Bone marrow (tissue), 2 donors: ENCODE results near the gene MDGA2.

Experiments used
- DNase-seq, 2 donors: peaks; one replicate each; lab custom pipeline; 2025; lab: John Stamatoyannopoulos, UW

The MDGA2 gene

DNA sequence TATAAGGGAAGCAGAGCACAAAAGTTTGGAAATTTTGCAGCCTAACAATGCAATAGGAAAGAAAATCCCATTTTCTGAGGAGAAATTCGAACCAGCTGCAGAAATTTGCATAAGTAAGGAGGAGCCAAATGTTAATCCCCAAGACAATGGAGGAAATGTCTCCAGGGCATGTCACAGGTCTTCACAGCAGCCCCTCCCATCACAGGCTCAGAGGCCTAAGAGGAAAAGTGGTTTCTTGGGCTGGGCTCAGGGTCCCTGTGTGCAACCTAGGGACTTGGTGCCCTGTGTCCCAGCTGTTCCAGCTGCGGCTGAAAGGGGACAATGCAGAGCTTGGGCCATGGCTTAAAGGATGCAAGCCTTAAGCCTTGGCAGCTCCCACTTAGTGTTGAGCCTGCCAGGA, 190.0 kb downstream of the MDGA2 start:
- no peak for DNase-seq

DNA sequence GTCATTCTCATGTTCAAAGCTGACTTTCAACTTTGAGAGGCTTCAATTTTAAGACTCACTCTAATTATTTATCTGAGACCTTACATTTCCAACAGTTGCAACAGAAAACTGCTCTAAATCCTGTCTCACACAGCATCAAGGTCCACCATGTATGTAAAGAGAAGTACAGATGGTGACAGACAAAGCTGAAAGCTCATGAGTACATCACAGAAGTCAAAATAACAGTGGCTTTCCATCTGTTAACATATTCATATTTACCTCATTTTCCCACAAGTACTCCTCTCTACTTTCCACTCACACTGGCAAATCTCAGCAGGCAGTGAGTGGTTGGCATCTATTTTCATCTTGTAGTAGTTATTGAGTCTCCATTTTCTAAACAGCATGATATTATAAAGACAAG, 192.0 kb downstream of the MDGA2 start:
- no peak for DNase-seq

DNA sequence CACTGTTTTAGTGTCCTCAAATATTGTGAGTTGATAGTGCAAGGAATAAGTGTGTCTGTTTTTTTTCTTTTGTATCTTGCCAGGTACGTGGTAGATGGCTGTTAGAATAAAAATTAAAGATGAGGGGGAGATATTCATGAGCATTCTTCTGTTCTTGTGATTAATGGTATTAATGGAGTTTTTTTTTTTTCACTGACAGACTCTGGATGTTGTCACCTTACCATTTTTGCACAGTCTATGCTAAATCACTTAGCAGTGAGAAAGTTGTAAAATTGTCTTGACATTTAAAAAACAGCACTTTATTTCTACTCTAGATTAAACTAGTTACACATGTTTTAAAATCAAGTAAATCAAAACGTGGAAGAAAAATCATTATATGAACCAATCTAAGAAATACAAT, 204.3 kb downstream of the MDGA2 start:
- no peak for DNase-seq

DNA sequence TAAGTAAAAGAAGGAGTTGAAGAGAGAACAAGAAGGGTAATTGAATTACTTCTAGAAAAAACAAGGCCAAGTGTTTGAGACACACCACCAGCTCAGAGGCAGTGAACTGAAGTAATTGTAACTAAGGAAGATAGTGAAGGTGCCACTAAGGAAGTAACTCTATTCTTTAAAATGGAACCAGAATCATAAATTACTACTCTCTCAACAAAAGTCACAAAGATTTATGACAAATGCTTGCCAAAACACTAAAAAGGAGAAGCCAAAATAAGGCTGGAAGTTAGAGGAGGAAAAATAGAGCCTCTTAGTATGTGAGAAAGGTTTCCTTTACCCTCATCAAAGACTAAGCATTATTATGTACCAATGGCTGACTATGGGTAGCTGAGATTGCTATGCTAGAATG, 208.5 kb downstream of the MDGA2 start:
- DNase-seq, result no peak

DNA sequence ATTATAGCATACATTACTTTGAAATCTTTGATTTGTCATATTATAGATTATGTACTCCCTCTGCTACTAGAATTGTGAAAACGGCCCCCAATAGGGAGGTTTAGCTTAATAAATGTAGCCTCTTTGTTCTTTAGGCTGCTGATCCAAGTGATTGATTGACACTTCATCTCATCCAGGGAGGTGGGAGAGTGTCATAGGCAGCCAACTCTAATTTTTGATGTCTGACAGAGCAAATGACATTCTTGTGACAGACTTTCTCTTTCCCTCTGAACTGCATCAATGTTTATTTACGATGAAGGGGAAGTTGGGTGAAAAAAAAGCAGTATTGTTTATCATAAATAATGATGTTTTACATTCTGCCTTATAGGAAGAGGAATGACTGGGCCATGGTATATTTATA, 221.4 kb downstream of the MDGA2 start:
- no peak for DNase-seq

DNA sequence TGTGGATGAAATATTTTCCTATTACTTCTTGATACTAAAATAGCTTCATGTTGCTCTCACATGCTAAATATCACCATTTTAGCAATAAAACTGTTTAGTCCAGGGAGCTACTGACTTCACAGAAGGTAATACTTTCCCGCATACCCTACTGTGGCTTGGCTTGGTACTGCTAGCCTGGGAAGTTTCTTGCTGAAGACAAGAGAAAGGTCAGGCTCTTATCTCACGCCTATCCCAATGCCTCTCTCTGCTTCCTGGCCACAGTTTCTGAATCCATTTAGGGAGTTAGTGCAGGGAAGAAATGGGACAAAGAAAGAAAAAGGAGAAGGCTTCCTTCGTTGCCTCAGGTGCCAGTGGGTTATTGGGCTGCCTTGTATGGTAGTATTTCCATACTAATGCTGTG, 228.3 kb downstream of the MDGA2 start:
- no peak for DNase-seq

DNA sequence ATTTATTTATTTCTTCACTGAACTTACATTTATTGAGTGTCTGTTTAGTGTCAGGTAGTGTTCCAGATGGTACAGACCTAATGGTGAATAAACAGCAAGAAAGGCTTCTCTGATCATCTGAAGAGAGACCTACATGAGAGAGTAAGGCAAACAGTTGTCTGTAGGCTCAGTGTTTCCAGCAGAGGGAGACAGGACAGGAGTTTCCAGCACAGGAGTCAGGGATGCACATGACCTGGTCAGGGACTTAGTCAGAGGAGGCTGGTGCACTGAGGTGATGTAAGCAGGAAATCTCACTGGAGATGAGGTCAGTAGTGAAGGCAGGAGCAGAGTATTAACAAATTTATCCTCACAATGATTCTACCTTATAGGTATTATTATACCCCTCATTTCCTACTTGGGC, 233.2 kb downstream of the MDGA2 start:
- no peak for DNase-seq

DNA sequence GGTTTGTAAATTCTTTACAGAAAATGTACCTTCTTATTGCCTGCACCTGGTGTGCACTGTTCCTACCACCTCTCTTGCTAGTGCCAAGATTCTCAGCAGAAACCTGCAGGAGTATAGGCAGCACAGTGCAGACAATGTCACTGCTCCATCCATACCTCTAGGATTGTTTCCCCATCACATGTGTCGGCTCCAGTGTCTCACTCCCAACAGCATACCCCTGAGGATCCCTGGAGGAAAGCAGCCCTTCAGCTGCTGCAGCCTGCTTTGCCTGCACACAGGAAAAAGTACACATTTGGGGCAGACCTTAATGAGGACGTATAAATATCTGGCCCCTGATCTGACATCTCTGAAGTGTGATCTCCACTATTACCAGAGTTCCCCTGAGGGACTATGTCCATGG, 235.5 kb downstream of the MDGA2 start:
- no peak for DNase-seq

DNA sequence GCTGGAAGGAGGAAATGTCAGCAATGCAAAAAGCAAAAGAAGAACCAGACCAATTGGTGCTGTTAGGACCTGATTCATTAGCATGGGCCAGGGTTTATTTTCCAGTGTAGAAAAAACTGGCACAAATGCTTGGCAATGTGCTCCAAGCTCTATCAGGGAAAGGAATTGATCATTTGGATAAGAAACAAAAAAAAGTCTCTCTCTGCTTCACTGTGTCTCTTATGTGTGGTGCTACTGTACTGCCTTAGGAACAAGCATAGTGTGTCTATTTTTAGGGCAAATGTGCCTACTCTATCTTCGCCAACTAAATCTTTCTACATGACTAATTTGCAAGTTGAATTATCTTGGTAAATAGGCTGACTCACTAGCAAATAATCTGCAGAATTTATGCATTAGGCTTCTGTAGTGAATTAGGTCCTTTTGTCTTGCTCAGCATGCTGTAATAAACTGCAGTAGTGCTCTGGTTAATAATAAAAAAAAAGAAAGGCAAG, 236.7 kb downstream of the MDGA2 start:
- DNase-seq, result no peak

DNA sequence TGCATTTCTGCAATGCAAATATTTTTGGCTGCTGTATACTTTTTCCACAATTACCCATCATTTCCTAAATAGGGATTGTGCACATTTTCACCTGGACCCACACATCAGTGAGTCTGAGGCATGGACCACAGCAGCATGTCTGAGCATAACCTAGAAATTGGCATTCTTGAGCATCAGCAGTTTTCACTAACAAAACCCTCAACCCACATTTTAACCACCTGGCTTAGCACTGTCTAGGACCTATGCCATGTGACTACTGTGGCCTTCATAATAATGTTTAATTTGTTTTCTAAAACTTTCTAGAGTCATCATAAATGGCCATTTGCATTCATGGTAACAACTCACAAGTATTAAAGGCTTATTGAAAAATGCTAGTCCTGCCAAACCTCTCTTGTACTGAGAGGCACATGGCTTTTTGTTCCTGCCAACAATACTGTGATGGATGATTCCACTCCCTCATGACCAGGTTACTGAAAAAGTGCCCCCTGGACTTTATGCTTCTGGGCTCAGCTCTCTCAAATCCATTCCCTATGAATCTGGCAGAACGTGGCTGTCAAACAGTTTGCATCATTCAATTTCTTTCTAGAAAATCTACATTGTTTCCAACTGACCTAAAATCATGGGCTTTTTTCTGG, 240.0 kb downstream of the MDGA2 start:
- no peak for DNase-seq

DNA sequence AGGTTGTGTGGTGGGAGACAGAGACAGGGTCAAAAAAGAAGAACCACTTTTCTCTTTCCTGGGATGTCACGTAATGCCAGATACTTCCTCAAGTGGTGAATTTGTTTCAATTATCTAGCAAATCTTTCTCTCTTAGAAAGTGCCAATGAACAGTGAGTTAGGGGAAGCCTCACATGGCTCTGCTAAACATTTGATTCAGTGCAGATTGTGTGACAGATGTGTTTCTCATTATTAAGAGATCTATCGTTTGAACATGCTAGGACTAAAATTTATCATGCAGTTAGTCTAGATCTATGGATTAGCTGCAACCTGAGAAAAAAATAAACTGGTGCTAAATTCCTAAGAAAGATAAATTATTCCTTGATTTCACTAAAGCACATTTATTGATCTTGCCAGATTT, 247.8 kb downstream of the MDGA2 start:
- no peak for DNase-seq

DNA sequence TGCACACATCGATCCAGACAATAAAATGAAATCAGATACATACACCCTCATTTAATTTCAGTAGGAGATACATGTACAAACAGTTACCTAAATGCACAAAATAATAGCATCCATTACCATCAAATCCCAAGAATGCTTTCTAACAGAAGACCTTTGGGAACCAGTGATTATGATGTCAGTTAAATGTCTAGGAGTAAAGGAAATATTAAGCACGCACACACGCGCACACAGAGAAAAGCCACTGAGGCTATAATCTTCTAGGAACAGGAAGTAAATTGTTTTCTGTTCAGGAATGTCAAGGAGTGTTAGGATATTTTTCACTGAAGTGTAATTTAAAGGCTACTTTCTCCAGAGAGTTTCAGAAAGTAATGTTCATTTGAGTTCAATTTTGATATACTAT, 250.1 kb downstream of the MDGA2 start:
- no peak for DNase-seq

DNA sequence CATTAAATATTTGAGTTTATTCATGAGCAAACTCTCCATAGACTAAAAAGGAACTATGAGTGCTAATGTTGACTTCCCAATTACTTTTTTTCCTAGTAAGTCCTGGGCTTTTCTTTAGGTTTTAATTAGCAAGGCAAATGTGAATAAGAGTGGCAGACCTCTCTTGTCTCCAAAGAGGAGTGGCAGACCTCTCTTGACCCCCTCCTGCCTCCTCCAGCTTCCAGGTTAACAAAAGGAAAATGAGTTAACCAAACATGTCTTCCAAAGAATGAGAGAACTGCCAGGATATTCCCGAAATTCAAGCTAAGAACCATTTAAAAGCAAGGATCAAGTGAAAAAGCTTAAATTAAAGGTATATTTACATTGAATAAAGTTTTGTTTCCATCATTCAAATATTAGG, 253.2 kb downstream of the MDGA2 start:
- no peak for DNase-seq

DNA sequence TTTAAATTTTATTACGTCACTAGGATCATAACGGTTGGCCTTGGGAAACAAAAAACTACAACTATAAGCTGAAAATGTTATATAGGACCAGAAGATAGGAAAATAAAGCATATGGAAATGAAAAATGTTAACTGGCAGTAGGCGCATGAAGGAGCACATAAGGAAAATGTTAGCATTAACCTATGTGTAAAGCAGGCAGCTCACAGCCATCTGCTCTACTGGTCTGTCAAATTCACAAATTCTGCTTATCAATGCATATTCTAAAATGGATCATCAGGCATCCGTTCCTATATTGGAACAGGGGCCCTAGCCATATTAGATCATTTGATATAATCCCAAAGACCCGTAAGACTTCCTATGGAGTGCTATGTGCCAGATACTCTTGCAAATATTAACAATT, 263.9 kb downstream of the MDGA2 start:
- DNase-seq, result no peak

DNA sequence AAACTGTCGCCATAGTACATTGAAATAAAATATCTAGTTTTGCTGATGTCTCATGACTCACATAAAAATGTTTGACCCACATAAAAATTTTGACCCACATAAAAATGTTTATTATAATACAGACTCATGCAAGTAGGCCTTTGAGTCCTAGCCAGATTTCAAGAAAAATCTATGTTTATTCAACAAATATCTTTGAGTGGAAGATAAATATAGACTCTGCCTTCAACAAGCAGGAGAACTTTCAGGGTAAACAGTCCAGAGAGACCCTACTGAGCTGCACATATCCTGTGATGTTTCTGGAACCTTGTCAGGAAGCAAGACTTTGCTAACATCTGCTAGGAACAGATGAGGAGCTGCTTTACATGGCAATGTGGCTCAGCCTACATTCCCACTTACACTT, 283.1 kb downstream of the MDGA2 start:
- DNase-seq, result no peak

DNA sequence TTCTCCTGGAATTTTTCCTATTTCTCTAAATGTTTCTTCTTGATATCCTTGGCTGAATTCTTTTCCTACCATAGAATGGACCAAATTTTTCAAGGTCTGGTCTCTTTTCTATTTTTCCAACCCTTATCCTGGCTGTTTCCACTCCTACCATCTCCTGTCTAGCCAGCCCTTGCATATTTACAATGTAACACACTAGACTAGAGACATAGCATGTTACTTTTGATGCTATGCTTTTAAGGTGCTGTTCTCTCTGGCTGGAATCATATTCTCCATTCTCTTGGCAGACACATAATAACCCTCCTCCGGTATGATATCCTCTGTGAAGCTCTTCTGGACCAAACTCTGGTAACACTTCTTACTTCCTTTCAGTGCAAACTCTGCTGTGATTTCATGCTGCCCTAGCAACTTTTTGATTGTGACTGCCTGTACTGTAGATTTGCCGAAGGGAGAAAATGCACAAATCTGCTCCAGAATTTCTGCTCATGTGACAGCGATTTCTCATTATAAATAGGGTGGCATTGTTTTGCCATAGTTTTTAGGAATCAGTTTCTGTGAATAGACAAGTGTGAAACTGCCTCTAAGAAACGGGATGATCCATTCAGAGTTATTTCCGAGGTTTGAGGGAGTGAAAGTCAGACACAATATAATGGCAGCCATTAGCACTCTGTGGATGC, 284.4 kb downstream of the MDGA2 start:
- DNase-seq, result no peak

DNA sequence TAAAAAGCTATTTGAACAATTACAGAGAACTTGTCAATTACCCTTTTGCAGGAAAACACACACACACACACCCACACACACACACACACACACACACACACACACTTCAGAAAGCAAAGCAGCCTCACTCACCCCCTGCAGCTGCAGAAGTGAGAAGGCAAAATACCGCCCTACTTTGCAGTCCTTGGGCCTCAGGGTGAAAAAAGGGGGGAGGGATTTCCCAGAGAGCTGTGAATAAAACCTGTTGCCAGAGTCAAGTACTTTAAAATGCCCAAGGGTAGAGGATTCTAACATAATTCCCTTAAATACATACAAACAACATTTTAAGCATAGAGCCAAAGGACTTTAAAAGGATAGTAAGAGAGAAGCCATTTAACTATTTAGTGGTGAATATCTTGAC, 285.9 kb downstream of the MDGA2 start:
- no peak for DNase-seq

DNA sequence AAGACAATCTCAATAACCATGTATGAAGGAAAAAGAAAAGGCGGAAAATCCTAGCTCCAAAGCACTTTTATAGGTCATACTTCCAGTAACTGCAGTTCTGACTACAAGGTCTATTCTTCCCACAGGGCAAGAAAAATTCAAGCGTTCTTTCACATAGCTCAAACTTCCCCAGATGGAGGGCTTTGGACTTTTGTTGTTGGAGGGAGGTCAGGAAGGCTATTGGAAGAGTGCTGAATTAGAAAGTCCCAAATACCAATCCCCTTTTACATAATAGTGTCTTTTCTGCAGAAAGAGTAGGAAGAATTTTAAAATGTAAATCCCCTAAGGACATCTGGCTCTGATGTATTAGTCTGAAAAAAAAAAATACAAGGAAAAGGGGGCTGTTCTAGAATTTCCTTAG, 309.4 kb downstream of the MDGA2 start:
- DNase-seq, result no peak

DNA sequence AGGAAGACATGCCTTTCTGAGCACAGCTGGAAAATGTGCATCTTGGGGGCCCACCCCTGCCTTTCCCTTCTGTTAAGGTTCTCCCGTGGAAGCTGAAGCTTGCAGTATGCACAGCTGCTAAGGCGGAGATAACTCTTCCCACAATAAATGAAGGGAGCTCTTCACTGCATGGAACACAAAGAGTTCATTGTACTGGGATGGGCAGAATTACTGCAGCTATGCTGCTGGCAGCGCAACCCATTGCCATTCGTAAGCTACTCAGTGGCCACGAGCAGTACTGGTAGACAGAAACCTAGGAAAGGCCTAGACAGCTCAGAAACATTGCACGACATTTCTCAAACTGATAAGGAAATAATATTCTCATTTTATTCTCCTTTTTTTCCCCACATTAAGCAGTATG, 310.2 kb downstream of the MDGA2 start:
- DNase-seq, result no peak

DNA sequence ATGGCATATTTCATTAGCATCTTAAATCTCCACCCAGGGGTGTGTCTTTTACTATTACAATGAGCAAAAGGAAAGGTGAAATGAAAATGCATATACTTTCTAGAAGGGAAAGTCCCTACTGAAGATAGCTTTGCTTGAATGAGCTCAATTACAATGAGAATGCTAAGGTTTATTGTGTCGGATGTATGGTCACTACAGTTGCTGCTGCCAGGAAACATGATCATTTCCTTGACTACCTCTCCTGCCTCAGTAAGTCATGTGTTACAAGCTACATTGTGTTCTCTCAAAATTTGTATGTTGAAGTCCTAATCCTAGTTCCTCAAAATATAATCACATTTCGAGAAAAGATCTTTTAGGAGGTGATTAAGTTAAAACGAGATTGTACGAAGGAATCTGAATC, 322.2 kb downstream of the MDGA2 start:
- DNase-seq, result no peak

DNA sequence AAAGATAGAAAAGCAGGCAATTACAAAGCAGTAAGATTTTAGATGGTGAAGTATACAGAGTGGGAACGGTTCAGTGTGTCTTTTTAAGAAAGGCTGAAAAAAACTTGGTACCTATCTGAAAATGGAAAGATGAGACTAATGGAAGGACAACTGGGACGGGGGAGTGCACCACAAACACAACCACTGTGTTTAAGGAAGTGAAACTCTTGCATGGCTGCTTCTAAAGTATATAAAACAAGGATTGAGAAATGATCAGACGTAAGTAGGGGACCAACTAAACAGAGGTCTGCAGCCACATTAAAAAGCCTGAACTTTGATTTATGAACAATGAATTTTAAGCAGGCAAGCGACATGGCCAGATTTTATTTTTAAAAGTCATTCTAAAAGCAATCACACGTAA, 328.6 kb downstream of the MDGA2 start:
- no peak for DNase-seq

DNA sequence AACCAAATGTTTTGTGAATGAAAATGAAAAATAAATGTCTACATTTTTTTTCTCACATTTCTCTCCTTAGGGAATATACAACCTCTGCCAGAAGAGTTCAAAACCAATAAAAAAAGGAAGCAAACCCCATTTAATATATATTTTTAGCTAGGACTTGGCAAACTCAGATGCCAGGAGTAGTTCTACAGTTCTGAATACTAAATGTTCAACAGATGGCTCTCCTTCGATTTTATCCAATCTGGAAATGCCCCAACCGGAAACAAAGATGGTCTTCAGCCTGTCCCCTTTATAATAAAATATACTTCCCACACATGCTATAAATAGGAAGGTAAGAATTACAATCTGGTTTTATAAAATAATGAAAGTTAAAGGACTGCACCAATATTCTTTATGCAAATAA, 330.4 kb downstream of the MDGA2 start:
- no peak for DNase-seq

DNA sequence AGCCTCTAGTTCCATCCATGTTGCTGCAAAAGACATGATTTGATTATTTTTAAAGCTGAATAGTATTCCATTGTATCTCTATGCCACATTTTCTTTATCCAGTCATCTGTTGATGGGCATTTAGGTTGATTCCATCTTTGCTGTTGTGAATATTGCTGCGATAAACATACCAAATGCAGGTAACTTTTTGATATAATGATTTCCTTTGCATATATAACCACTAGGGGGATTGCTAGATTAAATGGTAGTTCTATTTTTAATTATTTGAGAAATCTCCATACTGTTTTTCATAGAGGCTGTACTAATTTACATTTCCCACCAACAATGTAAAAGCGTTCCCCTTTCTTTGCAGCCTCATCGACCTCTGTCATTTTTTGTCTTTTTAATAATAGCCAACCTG, 342.5 kb downstream of the MDGA2 start:
- no peak for DNase-seq

DNA sequence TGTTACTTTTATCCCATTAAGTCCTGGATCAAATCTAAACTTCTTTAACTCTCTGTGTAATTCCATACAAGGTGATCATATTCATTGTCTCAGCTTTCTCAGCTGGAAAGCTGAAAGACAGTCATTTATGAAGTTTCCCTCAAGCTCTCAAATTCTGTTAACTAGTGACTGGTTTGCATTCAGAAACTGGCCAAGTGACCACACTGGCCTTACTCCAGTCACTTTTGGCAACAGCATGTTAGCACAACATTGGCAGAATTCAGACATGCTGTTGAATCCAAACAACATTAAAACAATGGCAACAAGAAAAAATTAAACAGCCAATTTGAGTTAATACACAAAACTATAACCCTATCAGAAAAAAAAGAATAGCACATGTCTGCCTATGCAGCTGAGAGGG, 343.3 kb downstream of the MDGA2 start:
- no peak for DNase-seq
